ENCODE results near the gene SEC16B.

DNA sequence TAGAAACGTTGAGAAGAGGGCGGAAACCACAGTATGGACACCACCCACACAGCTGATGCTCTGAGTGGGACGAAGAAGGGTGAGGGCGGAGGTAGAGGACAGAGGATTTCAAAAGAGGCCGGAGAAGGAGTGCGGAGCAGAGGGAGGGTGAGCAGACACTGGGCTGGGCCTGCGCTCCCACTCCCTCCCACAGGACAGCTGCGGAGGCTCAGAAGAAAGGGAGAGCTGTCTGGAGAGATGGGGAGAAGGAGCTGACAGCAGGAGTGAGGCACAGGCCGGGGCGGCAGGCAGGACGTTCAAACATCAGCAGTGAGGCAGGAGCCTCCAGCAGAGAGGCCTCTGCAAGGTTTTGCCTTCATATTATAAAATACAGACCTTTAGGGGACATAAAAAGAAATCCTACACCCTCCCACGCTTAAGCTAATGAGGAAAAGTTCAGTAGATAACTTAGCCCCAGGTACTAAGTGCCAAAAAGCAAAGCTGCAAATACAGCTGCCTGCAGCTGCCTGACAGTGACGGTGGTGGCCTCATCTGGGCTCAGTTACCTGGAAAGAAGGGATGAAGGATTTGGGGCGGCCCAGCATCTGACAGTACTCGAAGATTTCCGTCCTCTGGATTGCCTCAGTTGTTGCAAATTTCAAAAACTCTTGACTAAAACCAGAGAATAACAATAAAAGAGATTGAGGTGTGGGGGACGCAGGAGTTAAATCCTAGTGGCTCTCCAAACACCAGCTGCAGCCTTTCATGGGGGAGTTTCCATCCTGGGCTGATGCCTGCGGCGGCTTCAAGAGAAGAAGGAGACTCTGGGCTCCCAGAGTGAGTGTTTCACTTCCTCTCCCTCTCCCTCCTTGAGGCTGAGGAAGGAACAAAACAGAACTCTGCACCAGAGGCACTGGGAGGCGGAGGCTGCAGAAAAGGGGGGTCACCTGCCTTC, 25.6 kb downstream of the SEC16B start:
- TF ChIP-seq, protein P1, sequence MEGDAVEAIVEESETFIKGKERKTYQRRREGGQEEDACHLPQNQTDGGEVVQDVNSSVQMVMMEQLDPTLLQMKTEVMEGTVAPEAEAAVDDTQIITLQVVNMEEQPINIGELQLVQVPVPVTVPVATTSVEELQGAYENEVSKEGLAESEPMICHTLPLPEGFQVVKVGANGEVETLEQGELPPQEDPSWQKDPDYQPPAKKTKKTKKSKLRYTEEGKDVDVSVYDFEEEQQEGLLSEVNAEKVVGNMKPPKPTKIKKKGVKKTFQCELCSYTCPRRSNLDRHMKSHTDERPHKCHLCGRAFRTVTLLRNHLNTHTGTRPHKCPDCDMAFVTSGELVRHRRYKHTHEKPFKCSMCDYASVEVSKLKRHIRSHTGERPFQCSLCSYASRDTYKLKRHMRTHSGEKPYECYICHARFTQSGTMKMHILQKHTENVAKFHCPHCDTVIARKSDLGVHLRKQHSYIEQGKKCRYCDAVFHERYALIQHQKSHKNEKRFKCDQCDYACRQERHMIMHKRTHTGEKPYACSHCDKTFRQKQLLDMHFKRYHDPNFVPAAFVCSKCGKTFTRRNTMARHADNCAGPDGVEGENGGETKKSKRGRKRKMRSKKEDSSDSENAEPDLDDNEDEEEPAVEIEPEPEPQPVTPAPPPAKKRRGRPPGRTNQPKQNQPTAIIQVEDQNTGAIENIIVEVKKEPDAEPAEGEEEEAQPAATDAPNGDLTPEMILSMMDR (IDR thresholded peaks at IDR 0.05), result no peak
- no peak for TF ChIP-seq SIN3A (IDR thresholded peaks at IDR 0.05; ENCODE audit: borderline replicate concordance, insufficient read depth, low read depth, low read length)
- TF ChIP-seq, protein P2, sequence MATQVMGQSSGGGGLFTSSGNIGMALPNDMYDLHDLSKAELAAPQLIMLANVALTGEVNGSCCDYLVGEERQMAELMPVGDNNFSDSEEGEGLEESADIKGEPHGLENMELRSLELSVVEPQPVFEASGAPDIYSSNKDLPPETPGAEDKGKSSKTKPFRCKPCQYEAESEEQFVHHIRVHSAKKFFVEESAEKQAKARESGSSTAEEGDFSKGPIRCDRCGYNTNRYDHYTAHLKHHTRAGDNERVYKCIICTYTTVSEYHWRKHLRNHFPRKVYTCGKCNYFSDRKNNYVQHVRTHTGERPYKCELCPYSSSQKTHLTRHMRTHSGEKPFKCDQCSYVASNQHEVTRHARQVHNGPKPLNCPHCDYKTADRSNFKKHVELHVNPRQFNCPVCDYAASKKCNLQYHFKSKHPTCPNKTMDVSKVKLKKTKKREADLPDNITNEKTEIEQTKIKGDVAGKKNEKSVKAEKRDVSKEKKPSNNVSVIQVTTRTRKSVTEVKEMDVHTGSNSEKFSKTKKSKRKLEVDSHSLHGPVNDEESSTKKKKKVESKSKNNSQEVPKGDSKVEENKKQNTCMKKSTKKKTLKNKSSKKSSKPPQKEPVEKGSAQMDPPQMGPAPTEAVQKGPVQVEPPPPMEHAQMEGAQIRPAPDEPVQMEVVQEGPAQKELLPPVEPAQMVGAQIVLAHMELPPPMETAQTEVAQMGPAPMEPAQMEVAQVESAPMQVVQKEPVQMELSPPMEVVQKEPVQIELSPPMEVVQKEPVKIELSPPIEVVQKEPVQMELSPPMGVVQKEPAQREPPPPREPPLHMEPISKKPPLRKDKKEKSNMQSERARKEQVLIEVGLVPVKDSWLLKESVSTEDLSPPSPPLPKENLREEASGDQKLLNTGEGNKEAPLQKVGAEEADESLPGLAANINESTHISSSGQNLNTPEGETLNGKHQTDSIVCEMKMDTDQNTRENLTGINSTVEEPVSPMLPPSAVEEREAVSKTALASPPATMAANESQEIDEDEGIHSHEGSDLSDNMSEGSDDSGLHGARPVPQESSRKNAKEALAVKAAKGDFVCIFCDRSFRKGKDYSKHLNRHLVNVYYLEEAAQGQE (IDR thresholded peaks at IDR 0.05; ENCODE audit: insufficient read depth in 1 of 2, low read depth in 2 of 2, low read length in 1 of 2), result no peak

Measured in Panc1 (cell line).